K562 (cell line): Measurements from ENCODE around the gene DGAT2.

Experiments
- BCOR ChIP-seq: fragments of 450-650 bp; IDR thresholded peaks from 2 replicates; pipeline ENCODE4 v1.6.1; 2016
- CEBPG ChIP-seq, 3 experiments: fragments of 200-800 bp in 1 of 3; sonication (Bioruptor generic) in 1 of 3; sonication (generic) in 1 of 3; formaldehyde crosslinking in 1 of 3; IDR thresholded peaks in 2 of 3; conservative IDR thresholded peaks in 1 of 3; 2 replicates each; pipeline versions ENCODE4 v1.6.1 to v1.8.0; 2016 to 2022; ENCODE audit warnings: missing compliant biosample characterization in 2 of 3, missing genetic modification characterization in 2 of 3, mild to moderate bottlenecking in 1 of 3, missing genetic modification reagents in 1 of 3
- ESRRA ChIP-seq: fragments of 450-650 bp; IDR thresholded peaks from 2 replicates; pipeline ENCODE4 v1.6.1; 2014; ENCODE audit warnings: low read depth, mild to moderate bottlenecking, moderate library complexity, borderline replicate concordance
- MAX ChIP-seq: sonication (generic); formaldehyde crosslinking; IDR thresholded peaks from 2 replicates; pipeline ENCODE4 v1.9.0; 2022; ENCODE audit warnings: mild to moderate bottlenecking, missing genetic modification reagents
- PKNOX1 ChIP-seq: fragments of 450-650 bp; IDR thresholded peaks from 2 replicates; pipeline ENCODE4 v1.6.1; 2016

GRCh38 chr11:75773595-75774353, 5.2 kb downstream of the DGAT2 start:
- TF ChIP-seq MAX (CRISPR knock-in tag) = no peak
- TF ChIP-seq PKNOX1 = peak; percentile 63
- TF ChIP-seq ESRRA = peak; percentile 49; the same call in 1 of the 2 replicates
- no peak for TF ChIP-seq CEBPG (CRISPR knock-in tag; IDR thresholded peaks at IDR 0.05)
- no peak for TF ChIP-seq CEBPG (tag; conservative IDR thresholded peaks at IDR 0.05 in 1 of 2, IDR thresholded peaks at IDR 0.05 in 1 of 2)
- TF ChIP-seq BCOR = peak; percentile 86
